Naive B cell (primary cell): ENCODE data around the gene ARHGAP6. TPM values are rescaled to one million over a fixed set of nuclear protein-coding genes. Genes with fewer than 3 reads are reported as not detected.
"Not testable (repeated sequence)": the region's sequence is repeated elsewhere in the genome, so short reads cannot be mapped to it uniquely, and the experiment has no call there.

Source experiments
- ATAC-seq, 2 donors: fragments of 150-1000 bp; cut with Tn5 transposase; 2 replicates each; pipeline ENCODE4 v1.10.0; 2021; ENCODE audit warnings: low read depth in 2 of 2, mild to moderate bottlenecking in 2 of 2, moderate library complexity in 2 of 2
- DNase-seq: peaks from one replicate; pipeline ENCODE4 v3.0.0; 2022
- H3K27ac Mint-ChIP-seq, 6 donors: one replicate each; pipeline ENCODE4 v1.8.0; 2020 to 2022; ENCODE audit warnings: mild to moderate bottlenecking in 6 of 6, mixed read lengths in 6 of 6, moderate library complexity in 5 of 6, inconsistent platforms in 2 of 6
- H3K27me3 Mint-ChIP-seq, 3 donors: one replicate each; pipeline ENCODE4 v1.8.0; 2021 to 2022; ENCODE audit warnings: mixed read lengths in 3 of 3, mild to moderate bottlenecking in 1 of 3
- H3K36me3 Mint-ChIP-seq, 2 donors: one replicate each; pipeline ENCODE4 v1.8.0; 2020 to 2022; ENCODE audit warnings: mixed read lengths in 2 of 2, inconsistent platforms in 1 of 2, mild to moderate bottlenecking in 1 of 2
- H3K4me1 Mint-ChIP-seq, 3 donors: one replicate each; pipeline ENCODE4 v1.8.0; 2020 to 2022; ENCODE audit warnings: mixed read lengths in 3 of 3, inconsistent platforms in 1 of 3, mild to moderate bottlenecking in 1 of 3, moderate library complexity in 1 of 3
- H3K4me3 Mint-ChIP-seq, 8 donors: one replicate each; pipeline ENCODE4 v1.8.0; 2020 to 2022; ENCODE audit warnings: mild to moderate bottlenecking in 8 of 8, mixed read lengths in 8 of 8, moderate library complexity in 8 of 8, inconsistent platforms in 2 of 8
- H3K9me3 Mint-ChIP-seq, 7 donors: one replicate each; pipeline ENCODE4 v1.8.0; 2020 to 2022; ENCODE audit warnings: mixed read lengths in 7 of 7, mild to moderate bottlenecking in 5 of 7, inconsistent platforms in 2 of 7, moderate library complexity in 1 of 7
- polyA plus RNA-seq, 6 donors: library from polyadenylated mRNA; unstranded; fragments of 300-500 nt; fragmentation: Illumina TruSeq; gene quantifications; one replicate each; pipeline ENCODE4 v1.2.3, GENCODE V29; 2021; ENCODE audit warnings: low read depth in 6 of 6

Gene ARHGAP6
- polyA plus RNA-seq, 6 donors from 2014 or later: 0.05 to 0.12 (median 0.09) TPM; not detected in 2

GRCh38 chrX:11363825-11364224, 301.9 kb downstream of the ARHGAP6 start:
- H3K4me3 Mint-ChIP-seq, ATAC-seq, H3K27me3 Mint-ChIP-seq, H3K36me3 Mint-ChIP-seq, DNase-seq: not testable (repeated sequence)
- H3K4me1 Mint-ChIP-seq: peaks cover 6 to 24% (median 12%) of the 10 kb centered on the region in 3 donors
- peaks cover 0 to 22% (median 10%) of the 10 kb centered on the region in 7 donors for H3K9me3 Mint-ChIP-seq
- peak overlapping the region in 2 of 6 donors; percentile 79 to 81 for H3K27ac Mint-ChIP-seq

DNA sequence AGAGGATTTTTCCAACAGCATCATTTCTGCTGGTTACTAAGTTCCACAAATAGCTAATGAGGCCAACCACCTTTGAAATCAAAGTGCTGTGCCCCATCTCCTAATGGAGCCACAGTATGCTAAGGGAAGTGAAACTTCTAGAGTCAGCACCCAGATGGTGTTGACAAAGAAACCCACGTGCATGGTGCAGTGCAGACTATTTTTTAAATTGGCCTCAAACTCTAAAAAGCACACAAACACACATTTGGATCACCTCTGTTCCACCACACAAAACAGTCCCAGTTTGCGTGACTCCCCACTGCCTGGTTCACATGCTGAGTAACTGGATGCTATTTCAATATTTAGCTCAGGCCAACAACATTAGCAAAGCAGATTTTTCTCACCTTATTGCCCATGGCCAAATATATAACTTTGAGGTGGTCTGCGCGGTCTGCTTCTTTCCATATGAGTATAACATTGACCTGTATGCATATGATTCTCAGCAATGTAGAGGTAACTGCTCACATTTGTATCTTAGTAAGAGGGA, 302.6 kb downstream of the ARHGAP6 start:
- H3K4me3 Mint-ChIP-seq: peak overlapping the region in 5 of 8 donors; percentile 7 to 52 (median 39)
- peaks cover 0 to 7% of the 10 kb centered on the region in 2 donors for H3K36me3 Mint-ChIP-seq
- peak overlapping the region; percentile 71 to 91 (median 80) for H3K27ac Mint-ChIP-seq
- H3K27me3 Mint-ChIP-seq: no peaks in the 10 kb centered on the region
- DNase-seq: peak; percentile 69
- peaks cover 0 to 17% (median 10%) of the 10 kb centered on the region in 7 donors for H3K9me3 Mint-ChIP-seq
- H3K4me1 Mint-ChIP-seq: peaks cover 6 to 24% (median 12%) of the 10 kb centered on the region in 3 donors
- peak; percentile 99 to 100 for ATAC-seq

GRCh38 chrX:11361666-11362065, 304.1 kb downstream of the ARHGAP6 start:
- not testable (repeated sequence) for H3K27me3 Mint-ChIP-seq, H3K27ac Mint-ChIP-seq, H3K4me3 Mint-ChIP-seq, ATAC-seq, H3K36me3 Mint-ChIP-seq, DNase-seq
- peaks cover 6 to 24% (median 7%) of the 10 kb centered on the region in 3 donors for H3K4me1 Mint-ChIP-seq
- H3K9me3 Mint-ChIP-seq: peaks cover 0 to 15% (median 6%) of the 10 kb centered on the region in 7 donors

DNA sequence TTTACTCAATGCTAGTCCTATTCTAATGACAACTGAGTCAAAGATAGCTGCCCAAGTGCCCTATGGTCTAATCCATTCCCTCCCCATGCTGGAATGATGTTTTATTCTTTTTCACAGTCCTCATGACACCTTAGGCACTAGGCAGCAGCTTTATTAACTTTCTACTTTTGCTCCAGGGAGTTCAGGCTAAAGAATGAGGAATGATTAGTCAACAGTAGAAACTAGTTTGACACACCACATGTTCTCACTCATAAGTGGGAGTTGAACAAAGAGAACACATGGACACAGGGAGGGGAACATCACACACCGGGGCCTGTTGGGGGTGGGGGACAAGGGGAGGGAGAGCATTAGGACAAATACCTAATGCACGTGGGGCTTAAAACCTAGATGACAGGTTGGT, 309.8 kb downstream of the ARHGAP6 start:
- H3K4me1 Mint-ChIP-seq: peaks cover 5 to 12% (median 8%) of the 10 kb centered on the region in 3 donors
- not testable (repeated sequence) for H3K4me3 Mint-ChIP-seq, DNase-seq, H3K36me3 Mint-ChIP-seq, ATAC-seq, H3K9me3 Mint-ChIP-seq, H3K27ac Mint-ChIP-seq, H3K27me3 Mint-ChIP-seq

- H3K27me3 Mint-ChIP-seq: no peaks in the 10 kb centered on the region
- DNase-seq: no peak
- peak overlapping the region in 2 of 6 donors; percentile 17 to 39 for H3K27ac Mint-ChIP-seq
- H3K4me3 Mint-ChIP-seq: no peak overlapping the region
- peaks cover 5 to 12% (median 12%) of the 10 kb centered on the region in 3 donors for H3K4me1 Mint-ChIP-seq
- no peaks in the 10 kb centered on the region for H3K36me3 Mint-ChIP-seq
- peaks cover 0 to 5% (median 0%) of the 10 kb centered on the region in 7 donors for H3K9me3 Mint-ChIP-seq
- ATAC-seq: no peak
Measured at GRCh38 chrX:11355259-11355909, 310.3 kb downstream of the ARHGAP6 start.

DNA sequence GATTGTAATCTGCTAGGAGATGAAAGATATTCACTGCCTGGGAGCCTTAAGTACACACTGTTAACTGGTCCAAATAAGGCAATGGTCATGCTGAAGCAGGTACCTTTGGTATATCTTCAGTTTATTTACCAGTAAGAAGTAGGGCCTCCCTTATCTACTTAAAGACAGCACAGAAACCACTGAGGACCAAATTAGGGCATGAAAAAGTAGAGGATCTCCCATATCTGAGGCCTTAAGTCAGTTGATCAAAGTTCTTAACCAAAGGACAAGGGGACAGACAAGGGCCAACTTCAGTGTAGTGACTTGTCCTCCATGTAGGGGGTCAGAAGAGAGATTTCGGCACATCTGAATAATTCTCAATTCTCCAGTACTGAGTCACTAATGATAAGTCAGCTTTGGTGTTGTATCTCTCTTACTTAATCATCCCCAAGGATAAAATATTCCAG, 313.4 kb downstream of the ARHGAP6 start:
- Mint-ChIP-seq H3K36me3 (no peaks in the 10 kb centered on the region), H3K9me3 (peaks cover 0 to 5% (median 0%) of the 10 kb centered on the region in 7 donors), H3K27me3 (no peaks in the 10 kb centered on the region), H3K4me3 (no peak overlapping the region), H3K4me1 (peaks cover 5 to 17% (median 12%) of the 10 kb centered on the region in 3 donors), H3K27ac (peak overlapping the region in 3 of 6 donors; percentile 16 to 85 (median 47))
- ATAC-seq (no peak), DNase-seq (no peak)

GRCh38 chrX:11351375-11352295, 314.1 kb downstream of the ARHGAP6 start:
- peaks cover 0 to 5% (median 0%) of the 10 kb centered on the region in 7 donors for H3K9me3 Mint-ChIP-seq
- peak overlapping the region in 4 of 8 donors; percentile 23 to 64 (median 52) for H3K4me3 Mint-ChIP-seq
- peak overlapping the region; percentile 85 to 97 (median 95) for H3K27ac Mint-ChIP-seq
- no peak for DNase-seq
- peak; percentile 43 to 45 for ATAC-seq
- peaks cover 5 to 17% (median 12%) of the 10 kb centered on the region in 3 donors for H3K4me1 Mint-ChIP-seq
- H3K27me3 Mint-ChIP-seq: no peaks in the 10 kb centered on the region
- no peaks in the 10 kb centered on the region for H3K36me3 Mint-ChIP-seq

- Mint-ChIP-seq H3K4me3 (peak overlapping the region in 2 of 8 donors; percentile 20 to 40), H3K27me3 (no peaks in the 10 kb centered on the region), H3K27ac (peak overlapping the region in 4 of 6 donors; percentile 18 to 87 (median 62)), H3K9me3 (no peaks in the 10 kb centered on the region), H3K36me3 (no peaks in the 10 kb centered on the region), H3K4me1 (peaks cover 5 to 17% (median 6%) of the 10 kb centered on the region in 3 donors)
- ATAC-seq (no peak), DNase-seq (no peak)
Measured at GRCh38 chrX:11349661-11350337, 315.9 kb downstream of the ARHGAP6 start.

GRCh38 chrX:11349020-11349419, 316.7 kb downstream of the ARHGAP6 start:
- Mint-ChIP-seq H3K27ac (peak overlapping the region in 1 of 6 donors; percentile 85), H3K36me3 (no peaks in the 10 kb centered on the region), H3K27me3 (no peaks in the 10 kb centered on the region), H3K4me3 (no peak overlapping the region), H3K9me3 (no peaks in the 10 kb centered on the region), H3K4me1 (peaks cover 5 to 17% (median 6%) of the 10 kb centered on the region in 3 donors)
- DNase-seq (no peak), ATAC-seq (no peak)

GRCh38 chrX:11347300-11347699, 318.4 kb downstream of the ARHGAP6 start:
- H3K27ac Mint-ChIP-seq: no peak overlapping the region

GRCh38 chrX:11346121-11346682, 319.5 kb downstream of the ARHGAP6 start:
- Mint-ChIP-seq H3K27ac (peak overlapping the region in 1 of 6 donors; percentile 37), H3K27me3 (no peaks in the 10 kb centered on the region)

More at GRCh38 chrX:11347300-11347699, 318.4 kb downstream of the ARHGAP6 start:
- ATAC-seq: no peak
- no peak overlapping the region for H3K4me3 Mint-ChIP-seq
- H3K36me3 Mint-ChIP-seq: no peaks in the 10 kb centered on the region
- H3K27me3 Mint-ChIP-seq: no peaks in the 10 kb centered on the region
- DNase-seq: no peak
- peaks cover 5 to 17% (median 6%) of the 10 kb centered on the region in 3 donors for H3K4me1 Mint-ChIP-seq
- no peaks in the 10 kb centered on the region for H3K9me3 Mint-ChIP-seq

DNA sequence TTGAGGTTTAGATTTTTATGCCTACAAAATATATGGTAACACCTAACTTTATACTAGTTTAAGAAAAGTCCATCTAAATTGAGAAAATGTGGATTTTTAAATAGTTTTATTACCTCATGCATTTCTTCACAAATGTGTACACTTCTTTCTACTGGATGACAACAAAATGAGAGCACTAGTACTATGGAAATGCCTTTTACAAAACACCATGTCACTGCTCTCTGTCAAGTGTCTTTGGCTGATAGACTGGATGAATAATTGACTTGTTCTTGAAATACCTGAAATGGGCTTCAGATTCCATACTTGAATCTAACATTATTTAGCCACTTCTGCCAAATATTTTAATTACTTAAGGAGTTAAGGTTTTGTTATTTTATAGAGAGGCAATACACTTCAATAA, 323.0 kb downstream of the ARHGAP6 start:
- Mint-ChIP-seq H3K9me3 (peaks cover 0 to 4% (median 0%) of the 10 kb centered on the region in 7 donors), H3K4me3 (no peak overlapping the region), H3K4me1 (peaks cover 14 to 24% (median 14%) of the 10 kb centered on the region in 3 donors), H3K27me3 (no peaks in the 10 kb centered on the region), H3K27ac (peak overlapping the region in 5 of 6 donors; percentile 9 to 97 (median 97)), H3K36me3 (no peaks in the 10 kb centered on the region)
- no peak for DNase-seq
- no peak for ATAC-seq

More at GRCh38 chrX:11346121-11346682, 319.5 kb downstream of the ARHGAP6 start:
- peaks cover 0 to 3% (median 0%) of the 10 kb centered on the region in 7 donors for H3K9me3 Mint-ChIP-seq
- DNase-seq: no peak
- no peaks in the 10 kb centered on the region for H3K36me3 Mint-ChIP-seq
- peaks cover 0 to 17% (median 3%) of the 10 kb centered on the region in 3 donors for H3K4me1 Mint-ChIP-seq
- no peak overlapping the region for H3K4me3 Mint-ChIP-seq
- no peak for ATAC-seq
